Tibial nerve (tissue), 3 donors: ENCODE data around the gene SPRYD3.

Experiments
- CTCF ChIP-seq, 5 experiments: fragments of 200-600 bp in 3 of 5; fragments of 450-650 bp in 2 of 5; sonication (generic) in 3 of 5; IDR thresholded peaks; one replicate each; pipeline ENCODE4 v1.5.1; 2016 to 2019; ENCODE audit warnings: antibody characterized with exemption in 5 of 5, mild to moderate bottlenecking in 3 of 5, moderate library complexity in 2 of 5
- POLR2A ChIP-seq, 2 donors: fragments of 450-650 bp; IDR thresholded peaks; one replicate each; pipeline ENCODE4 v1.6.1; 2017; ENCODE audit warnings: antibody characterized with exemption in 2 of 2, mild to moderate bottlenecking in 2 of 2, moderate library complexity in 2 of 2

DNA sequence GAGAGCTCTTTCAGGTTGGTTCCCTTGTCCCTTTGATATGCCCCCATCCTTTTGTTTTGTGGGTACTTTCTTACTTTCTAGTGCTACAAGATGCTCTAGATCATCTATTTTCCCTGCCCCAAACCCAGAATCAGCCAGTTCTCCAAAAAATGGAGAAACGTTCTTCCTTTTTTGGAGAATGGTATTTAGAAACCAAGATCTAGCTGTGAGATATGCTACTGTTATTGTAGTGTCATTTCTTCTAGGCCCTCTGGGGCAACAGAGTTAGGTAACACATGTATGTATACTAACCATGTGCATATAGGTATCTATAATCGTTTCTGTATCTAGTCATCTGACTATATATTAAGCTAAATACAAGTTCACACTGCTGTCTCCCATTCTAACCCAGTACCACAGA lies 11.4 kb upstream of the SPRYD3 start:
- TF ChIP-seq CTCF (IDR thresholded peaks at IDR 0.05) = no peak
- no peak for TF ChIP-seq POLR2A (IDR thresholded peaks at IDR 0.05)
